Measurements from ENCODE around the gene C3orf20.

Gene C3orf20

DNA sequence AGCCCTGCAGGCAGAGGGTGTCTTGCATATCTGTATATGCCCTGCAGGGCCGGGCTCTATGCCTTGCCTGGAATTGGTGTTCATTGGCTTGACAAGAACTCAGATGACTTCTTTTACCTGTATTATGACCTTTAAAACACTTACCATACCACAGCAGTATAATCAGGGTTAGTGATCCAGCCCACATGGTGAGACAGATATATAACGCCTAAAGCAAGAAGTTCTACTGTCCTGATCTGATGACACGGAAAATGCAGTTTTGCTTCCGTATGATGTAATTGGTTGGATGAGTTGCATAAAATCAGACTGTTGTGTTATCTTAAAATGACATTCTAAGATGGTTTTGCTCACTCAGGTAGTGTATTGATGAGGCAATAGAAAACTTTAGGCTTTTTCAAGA is 14.0 kb upstream of the C3orf20 start:
- TF ChIP-seq CTCF (conservative IDR thresholded peaks at IDR 0.05; ENCODE audit: low read depth, low read length): no peak
- DNase-seq (ENCODE audit: low read depth): no peak
- H3K4me3 ChIP-seq (ENCODE audit: low read depth, low read length): no peak overlapping the region

GRCh38 chr3:14663396-14664135 is 11.4 kb upstream of the C3orf20 start:
- TF ChIP-seq CTCF (conservative IDR thresholded peaks at IDR 0.05; ENCODE audit: low read depth, low read length): no peak
- H3K4me3 ChIP-seq (ENCODE audit: low read depth, low read length): no peak overlapping the region
- no peak for DNase-seq (ENCODE audit: low read depth)

- no peak for DNase-seq (ENCODE audit: low read depth)
- TF ChIP-seq CTCF (conservative IDR thresholded peaks at IDR 0.05; ENCODE audit: low read depth, low read length): no peak
- H3K4me3 ChIP-seq (ENCODE audit: low read depth, low read length): no peak overlapping the region
These were observed 10.8 kb upstream of the C3orf20 start for GRCh38 chr3:14664170-14664569.

DNA sequence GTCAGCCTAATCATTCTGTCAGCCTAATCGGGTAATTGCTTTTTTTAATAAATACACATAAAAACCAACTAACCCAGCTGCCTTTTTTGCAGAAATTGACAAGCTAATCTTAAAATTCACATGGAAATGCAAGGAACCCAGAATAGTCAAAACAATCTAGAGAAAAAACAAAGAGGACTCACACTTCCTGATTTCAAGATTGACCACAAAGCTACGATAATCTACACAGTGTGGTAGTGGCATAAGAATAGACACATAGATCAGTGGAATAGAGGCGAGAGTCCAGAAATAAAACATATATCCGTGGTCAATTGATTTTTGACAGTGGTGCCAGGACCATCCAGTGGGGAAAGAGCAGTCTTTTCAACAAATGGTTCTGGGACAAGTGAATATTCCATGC is 2.4 kb upstream of the C3orf20 start:
- no peak for DNase-seq (ENCODE audit: low read depth)
- no peak overlapping the region for H3K4me3 ChIP-seq (ENCODE audit: low read depth, low read length)
- no peak for TF ChIP-seq CTCF (conservative IDR thresholded peaks at IDR 0.05; ENCODE audit: low read depth, low read length)

DNA sequence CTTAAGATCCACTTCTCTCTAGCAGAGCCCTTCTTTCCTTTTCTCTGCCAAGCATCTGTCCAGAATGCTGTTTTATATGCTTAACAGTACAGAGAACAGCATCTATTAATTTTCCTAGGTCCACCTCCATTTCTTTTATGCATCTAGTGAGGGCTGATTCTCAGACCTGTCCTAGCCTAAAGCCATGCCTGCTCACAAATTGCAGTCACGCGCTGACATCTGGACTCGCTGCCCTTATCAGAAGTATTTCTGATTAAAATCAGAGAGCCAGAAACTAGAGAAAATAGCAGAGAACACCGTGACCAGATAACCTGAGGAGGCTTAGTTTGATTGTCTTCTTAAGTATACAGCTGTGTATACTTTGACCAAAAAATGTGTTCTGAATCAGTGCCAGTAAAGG is 1.9 kb downstream of the C3orf20 start:
- TF ChIP-seq CTCF (conservative IDR thresholded peaks at IDR 0.05; ENCODE audit: low read depth, low read length): no peak
- no peak overlapping the region for H3K4me3 ChIP-seq (ENCODE audit: low read depth, low read length)
- no peak for DNase-seq (ENCODE audit: low read depth)

- DNase-seq (ENCODE audit: low read depth): no peak
- H3K4me3 ChIP-seq (ENCODE audit: low read depth, low read length): no peak overlapping the region
- no peak for TF ChIP-seq CTCF (conservative IDR thresholded peaks at IDR 0.05; ENCODE audit: low read depth, low read length)
These were observed 3.1 kb downstream of the C3orf20 start for GRCh38 chr3:14678015-14678503.

DNA sequence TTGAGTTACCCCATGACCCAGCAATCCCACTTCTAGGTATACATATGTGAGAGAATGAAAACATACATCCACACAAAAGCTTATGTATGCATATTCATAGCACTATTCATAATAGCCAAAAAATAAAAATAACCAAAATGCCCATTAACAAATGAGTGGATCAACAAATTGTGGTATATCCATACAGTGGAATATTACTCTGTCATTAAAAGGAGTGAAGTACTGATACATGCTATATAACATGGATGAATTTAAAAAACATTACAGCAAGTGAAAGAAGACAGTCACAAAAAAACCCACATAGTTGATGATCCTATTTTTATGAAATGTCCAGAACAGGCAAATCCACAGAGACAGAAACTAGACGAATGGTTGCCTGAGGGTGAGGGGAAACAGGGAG is 5.2 kb downstream of the C3orf20 start:
- no peak for TF ChIP-seq CTCF (conservative IDR thresholded peaks at IDR 0.05; ENCODE audit: low read depth, low read length)
- no peak overlapping the region for H3K4me3 ChIP-seq (ENCODE audit: low read depth, low read length)
- DNase-seq (ENCODE audit: low read depth): no peak

Measured in choroid plexus epithelial cell (primary cell).